Choroid plexus epithelial cell (primary cell): ENCODE data around the gene SPINDOC.

Source experiments
- DNase-seq: peaks from one replicate; pipeline ENCODE4 v3.0.0-alpha.2; 2010; ENCODE audit warnings: low read depth
- H3K4me3 ChIP-seq: 2 replicates; pipeline ENCODE4 v1.5.1; 2011; ENCODE audit warnings: low read depth, mild to moderate bottlenecking, control low read depth, low read length, moderate library complexity
- CTCF ChIP-seq: conservative IDR thresholded peaks from 2 replicates; pipeline ENCODE4 v1.5.1; 2011; ENCODE audit warnings: low read depth, mild to moderate bottlenecking, control low read depth, inconsistent platforms, low read length, moderate library complexity

SPINDOC gene

GRCh38 chr11:63766531-63767235 lies 46.6 kb upstream of the SPINDOC start:
- TF ChIP-seq CTCF, result no peak
- DNase-seq, result no peak
- H3K4me3 ChIP-seq, result peak overlapping the region; percentile 65

- H3K4me3 ChIP-seq, result peak overlapping the region; percentile 65
- TF ChIP-seq CTCF, result no peak
- no peak for DNase-seq
These were observed 46.0 kb upstream of the SPINDOC start for GRCh38 chr11:63767267-63767564.

DNA sequence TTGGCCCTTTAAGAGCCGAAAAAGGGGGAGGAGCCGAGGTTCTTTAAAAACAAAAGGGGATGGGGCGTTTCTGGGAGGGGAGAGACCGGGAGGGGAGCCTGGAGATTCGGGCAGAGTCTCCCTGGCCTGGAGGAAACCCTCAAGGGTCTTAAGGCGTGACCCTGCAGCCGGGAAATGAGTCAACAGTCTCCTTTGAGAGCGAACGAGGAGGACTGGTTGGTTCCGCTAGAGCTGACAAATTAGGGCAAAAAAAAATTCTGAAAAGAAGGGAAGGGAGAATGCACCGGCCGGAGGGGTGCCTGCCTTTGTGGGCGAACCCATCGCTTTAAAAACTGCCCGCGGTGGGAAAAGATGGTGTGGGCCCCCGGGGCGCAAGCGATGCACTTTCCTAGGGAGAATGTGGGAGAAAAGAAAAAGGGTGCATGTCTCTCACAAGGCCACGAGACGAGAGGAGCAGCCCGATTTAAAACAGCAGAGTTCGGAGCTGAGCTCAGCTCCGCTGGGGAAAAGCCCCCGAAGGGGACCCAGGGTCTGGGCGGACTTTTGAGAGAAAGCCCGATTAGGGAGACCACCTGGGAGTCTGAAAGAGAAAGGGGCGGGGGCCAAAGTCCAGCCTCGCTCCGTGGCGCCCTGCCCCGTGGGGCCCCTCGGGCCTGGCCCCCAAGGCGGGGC lies 45.6 kb upstream of the SPINDOC start:
- peak; percentile 82 for DNase-seq
- H3K4me3 ChIP-seq, result peak overlapping the region; percentile 65
- peak; percentile 7 for TF ChIP-seq CTCF

DNA sequence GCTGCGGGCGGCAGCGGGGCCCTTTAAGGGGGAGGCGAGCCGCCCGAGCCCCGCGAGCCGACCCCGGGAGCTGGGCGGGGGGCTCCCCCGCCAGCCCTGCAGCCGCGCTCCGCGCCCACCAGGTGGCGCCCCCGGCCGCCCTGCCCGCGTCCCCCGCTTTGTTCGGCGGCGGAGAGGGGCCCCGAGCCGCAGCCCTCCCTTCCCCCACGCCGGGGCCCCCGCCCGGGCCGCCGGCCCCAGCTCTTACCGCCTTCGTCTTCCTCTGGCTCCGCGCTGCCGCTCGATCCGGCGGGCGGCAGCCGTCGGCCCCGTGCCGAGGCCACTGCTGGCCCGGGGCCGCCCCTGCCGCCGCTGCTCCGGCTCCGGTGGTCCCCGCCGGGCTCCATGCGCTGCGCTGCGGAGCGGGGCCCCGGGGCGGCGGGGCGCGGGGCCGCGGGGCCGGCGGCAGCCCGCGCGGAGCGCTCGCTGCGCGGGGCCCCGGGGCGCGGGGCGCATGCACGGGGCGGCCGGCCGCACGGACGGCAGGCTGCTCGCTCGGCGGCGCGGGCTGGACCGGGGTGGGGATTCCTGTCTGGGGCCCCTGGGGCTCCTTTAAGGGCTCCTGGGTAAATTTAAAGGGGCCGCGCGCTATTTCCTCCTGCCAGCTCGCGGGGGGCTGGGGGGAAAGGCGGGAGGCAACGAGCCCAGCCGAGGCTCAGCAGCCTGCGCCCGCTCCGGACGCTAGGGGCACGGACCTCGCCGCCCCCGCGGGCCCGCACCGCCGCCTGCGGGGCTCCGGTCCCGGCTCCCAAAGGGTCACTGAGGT lies 44.8 kb upstream of the SPINDOC start, which contains the start of gene ZFTA:
Gene ZFTA (minus strand): TSS at position 539 of the 805 bp plus-strand sequence. CDS start 153 bp downstream, at position 386.
- peak; percentile 62 for DNase-seq
- peak; percentile 33 for TF ChIP-seq CTCF
- peak within 1 kb of the TSS; percentile 65 for H3K4me3 ChIP-seq

DNA sequence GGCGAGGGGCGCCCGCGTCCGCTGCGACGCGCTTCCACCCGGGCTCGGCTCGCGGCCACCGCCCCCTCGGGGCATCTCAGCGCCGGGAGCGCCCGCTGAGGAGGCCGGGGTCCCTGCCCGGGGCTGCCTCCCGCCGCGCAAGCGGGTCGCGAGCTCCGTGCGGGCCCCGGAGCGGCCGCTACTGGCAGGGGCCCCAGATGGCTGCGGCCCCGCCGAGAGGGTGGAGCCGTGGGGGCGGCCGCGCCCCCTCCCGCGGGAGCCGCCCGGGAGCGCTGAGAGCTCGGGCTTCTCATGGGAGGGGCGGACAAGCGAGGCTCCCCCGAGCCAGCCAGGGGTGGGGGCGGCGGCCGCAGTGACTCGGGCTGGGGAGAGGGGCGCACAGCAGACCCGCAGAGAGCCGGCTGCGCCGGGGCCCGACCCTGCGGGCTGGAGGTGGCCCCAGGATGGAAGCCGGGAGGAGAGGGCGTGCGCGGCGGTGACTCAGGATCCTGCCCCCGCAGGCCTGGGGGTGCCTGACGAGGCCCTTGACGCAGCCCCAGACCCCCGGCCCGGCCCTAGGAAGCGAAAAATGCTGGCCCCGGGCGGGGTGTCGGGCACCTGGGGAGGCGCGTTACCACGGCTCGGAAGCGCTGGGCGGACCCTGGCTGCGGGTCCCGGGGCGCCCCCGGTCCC lies 44.1 kb upstream of the SPINDOC start:
- TF ChIP-seq CTCF, result no peak
- peak overlapping the region; percentile 65 for H3K4me3 ChIP-seq
- peak; percentile 24 for DNase-seq

DNA sequence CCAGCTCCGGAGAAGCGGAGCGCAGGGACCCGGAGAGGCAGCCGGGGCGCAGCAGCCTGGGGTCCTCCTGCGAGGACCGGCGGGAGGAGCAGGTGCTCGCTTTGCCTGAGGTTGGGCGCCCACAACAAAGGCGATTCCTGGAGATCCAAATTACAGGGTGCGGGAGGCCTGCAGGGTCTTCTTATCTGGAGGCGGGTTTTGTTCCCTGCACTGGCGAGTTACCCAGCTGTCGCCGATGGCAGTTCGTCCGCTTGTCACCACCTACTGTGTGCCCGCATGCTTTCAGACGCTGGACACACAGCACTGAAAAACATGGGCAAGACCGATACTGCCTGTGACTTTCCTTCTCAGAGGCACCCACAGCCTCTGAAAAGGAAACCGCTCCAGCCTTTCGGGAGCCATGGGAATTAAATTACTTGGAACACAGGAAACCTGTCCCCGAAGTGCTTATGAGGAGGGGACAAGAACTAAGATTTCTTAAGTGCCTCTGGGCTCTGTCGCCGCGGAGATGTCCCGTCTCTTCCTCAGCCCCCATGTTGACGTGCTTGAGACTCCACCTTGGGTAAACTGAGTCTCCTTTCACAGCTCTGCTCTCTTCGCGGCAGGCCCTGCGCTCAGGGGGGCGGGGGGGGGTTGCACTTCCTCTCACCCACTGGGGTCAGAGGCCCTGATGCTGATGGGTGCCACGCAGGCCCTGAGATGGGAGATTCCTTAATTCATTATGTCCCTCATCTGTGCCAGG lies 43.4 kb upstream of the SPINDOC start:
- no peak for TF ChIP-seq CTCF
- H3K4me3 ChIP-seq, result peak overlapping the region; percentile 65
- peak; percentile 22 for DNase-seq
